Skeletal muscle tissue (tissue), 4 donors: ENCODE measurements around the gene HRH1. TPM values are rescaled to one million over a fixed set of nuclear protein-coding genes. Genes with fewer than 3 reads are reported as not detected.
"Not testable (repeated sequence)": the region's sequence is repeated elsewhere in the genome, so short reads cannot be mapped to it uniquely, and the experiment has no call there.

Experiments used
- H3K27ac ChIP-seq: one replicate; pipeline ENCODE4 v1.7.0; 2013; ENCODE audit warnings: mild to moderate bottlenecking, low read depth, low read length, inconsistent platforms
- H3K27me3 ChIP-seq, 3 donors: one replicate each; pipeline ENCODE4 v1.7.0; 2013; ENCODE audit warnings: low read length in 3 of 3; ENCODE audit not compliant: control insufficient read depth in 3 of 3, insufficient read depth in 3 of 3
- H3K36me3 ChIP-seq, 3 donors: one replicate each; pipeline ENCODE4 v1.7.0; 2013; ENCODE audit warnings: low read length in 3 of 3; ENCODE audit not compliant: control insufficient read depth in 3 of 3, insufficient read depth in 3 of 3
- H3K4me1 ChIP-seq, 3 donors: one replicate each; pipeline ENCODE4 v1.7.0; 2013; ENCODE audit warnings: low read length in 3 of 3, mild to moderate bottlenecking in 3 of 3; ENCODE audit not compliant: control insufficient read depth in 3 of 3, insufficient read depth in 3 of 3
- H3K4me3 ChIP-seq, 3 donors: one replicate each; pipeline ENCODE4 v1.7.0; 2013; ENCODE audit warnings: low read length in 3 of 3
- H3K9ac ChIP-seq, 3 donors: one replicate each; pipeline ENCODE4 v1.7.0; 2013; ENCODE audit warnings: low read length in 3 of 3, mild to moderate bottlenecking in 3 of 3, moderate library complexity in 2 of 3, low read depth in 1 of 3
- H3K9me3 ChIP-seq, 3 donors: one replicate each; pipeline ENCODE4 v1.7.0; 2013; ENCODE audit warnings: low read length in 3 of 3; ENCODE audit not compliant: control insufficient read depth in 3 of 3
- total RNA-seq: library from RNA; depleted of rRNA; stranded (reverse); fragments of >200 nt; gene quantifications from one replicate; pipeline ENCODE4 v1.2.3, GENCODE V29; 2014
- donor health status: Osteomylitis.

The HRH1 gene
- total RNA-seq, 1 donor from 2014 or later = 5.2 TPM

DNA sequence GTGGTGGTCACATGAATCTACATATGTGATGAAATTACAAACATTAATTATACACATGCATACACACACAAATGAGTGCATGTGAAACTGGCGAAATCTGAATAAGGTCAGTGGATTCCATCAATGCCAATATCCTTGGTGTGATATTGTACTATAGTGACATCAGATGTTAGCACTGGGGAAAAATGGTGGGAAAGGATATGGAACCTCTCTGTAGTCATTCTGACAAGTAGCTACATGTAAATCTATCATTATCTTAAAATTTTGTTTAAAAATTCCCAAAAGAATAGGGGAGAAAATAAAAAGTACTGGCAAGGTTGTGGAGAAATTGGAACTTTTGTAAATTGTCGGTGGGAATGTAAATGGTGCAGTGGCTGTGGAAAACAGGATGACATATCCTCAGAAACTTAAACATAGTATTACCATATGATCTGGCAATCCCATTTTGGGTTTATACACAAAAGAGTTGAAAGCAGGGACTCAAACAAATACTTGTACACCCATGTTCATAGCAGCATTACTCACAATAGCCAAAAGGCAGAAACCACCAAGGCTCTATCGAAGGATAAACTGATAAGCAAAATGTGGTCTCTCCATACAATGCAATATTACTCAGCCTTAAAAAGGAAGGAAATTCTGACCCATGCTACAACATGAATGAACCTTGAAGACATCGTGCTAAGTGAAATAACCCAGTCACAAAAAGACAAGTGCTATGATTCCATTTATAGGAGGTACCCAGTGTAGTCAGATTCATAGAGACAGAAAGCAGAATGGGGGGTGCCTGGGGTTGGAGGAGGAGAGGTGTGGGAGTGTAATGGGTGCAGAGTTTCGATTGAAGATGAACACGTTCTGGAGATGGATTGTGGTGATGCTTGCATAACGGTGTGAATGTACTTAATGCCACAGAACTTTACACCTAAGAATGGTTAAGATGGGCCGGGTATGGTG lies 25.3 kb upstream of the HRH1 start:
- H3K4me3 ChIP-seq = no peak overlapping the region
- no peaks in the 10 kb centered on the region for H3K36me3 ChIP-seq
- no peaks in the 10 kb centered on the region for H3K4me1 ChIP-seq
- H3K9ac ChIP-seq = no peak overlapping the region
- H3K27me3 ChIP-seq = peaks cover 0 to 5% (median 0%) of the 10 kb centered on the region in 3 donors
- no peak overlapping the region for H3K27ac ChIP-seq
- H3K9me3 ChIP-seq = no peaks in the 10 kb centered on the region

GRCh38 chr3:11130385-11130784 lies 23.9 kb upstream of the HRH1 start:
- no peaks in the 10 kb centered on the region for H3K9me3 ChIP-seq

GRCh38 chr3:11131371-11131770 lies 22.9 kb upstream of the HRH1 start:
- Histone ChIP-seq H3K4me3 (no peak overlapping the region), H3K4me1 (peaks cover under 1 to 4% (median 2%) of the 10 kb centered on the region in 3 donors), H3K9ac (no peak overlapping the region), H3K27me3 (no peaks in the 10 kb centered on the region), H3K36me3 (no peaks in the 10 kb centered on the region), H3K27ac (no peak overlapping the region), H3K9me3 (no peaks in the 10 kb centered on the region)

More at GRCh38 chr3:11130385-11130784, 23.9 kb upstream of the HRH1 start:
- Histone ChIP-seq H3K4me1 (no peaks in the 10 kb centered on the region), H3K9ac (no peak overlapping the region), H3K27ac (no peak overlapping the region), H3K36me3 (no peaks in the 10 kb centered on the region), H3K27me3 (no peaks in the 10 kb centered on the region), H3K4me3 (no peak overlapping the region)

GRCh38 chr3:11131886-11132285 lies 22.4 kb upstream of the HRH1 start:
- not testable (repeated sequence) for H3K27me3 ChIP-seq, H3K9ac ChIP-seq, H3K9me3 ChIP-seq, H3K4me1 ChIP-seq, H3K4me3 ChIP-seq, H3K27ac ChIP-seq, H3K36me3 ChIP-seq

DNA sequence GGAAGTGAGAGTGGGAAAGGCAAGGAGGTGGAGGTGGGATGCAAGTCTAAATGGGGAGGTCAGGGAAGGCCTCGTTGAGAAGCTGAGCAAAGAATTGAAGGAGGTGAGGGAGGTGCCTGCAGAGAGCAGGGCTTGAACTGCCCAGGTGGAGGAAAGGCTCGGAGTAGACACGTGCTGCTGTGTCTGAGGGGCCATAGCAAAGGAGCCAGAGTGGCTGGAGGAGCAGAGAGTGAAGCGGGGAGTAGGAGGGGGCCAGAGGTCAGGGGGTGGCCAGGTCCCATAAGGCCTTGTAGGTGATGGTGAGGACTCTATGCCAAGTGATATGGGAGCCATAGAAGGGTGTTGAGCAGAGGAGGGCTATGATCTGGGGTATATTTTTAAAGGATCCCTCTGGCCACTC lies 21.4 kb upstream of the HRH1 start:
- Histone ChIP-seq H3K9ac (no peak overlapping the region), H3K4me3 (no peak overlapping the region)

DNA sequence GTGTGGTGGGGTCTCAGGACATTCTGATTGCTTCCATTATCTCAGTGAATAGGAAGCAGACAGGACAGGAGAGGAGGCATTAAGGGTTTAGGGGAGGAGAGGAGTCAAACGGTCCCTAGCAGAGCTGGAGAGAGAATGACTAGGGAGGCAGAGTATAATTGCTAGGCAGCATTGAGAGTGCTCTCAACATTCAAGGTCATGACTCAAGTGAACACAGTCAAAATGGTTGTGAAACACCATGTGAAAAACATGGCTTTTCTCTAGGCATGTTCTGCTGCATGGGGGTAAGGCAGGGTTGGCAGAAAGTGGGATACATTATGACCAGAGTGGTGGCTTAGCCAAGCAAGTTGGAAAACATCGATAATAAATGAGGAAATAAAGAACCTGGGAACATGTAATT lies 19.5 kb upstream of the HRH1 start:
- Histone ChIP-seq H3K9ac (no peak overlapping the region), H3K36me3 (no peaks in the 10 kb centered on the region), H3K4me3 (no peak overlapping the region), H3K4me1 (peaks cover 4 to 17% (median 8%) of the 10 kb centered on the region in 3 donors), H3K27ac (no peak overlapping the region), H3K9me3 (no peaks in the 10 kb centered on the region), H3K27me3 (no peaks in the 10 kb centered on the region)

More for the DNA sequence above, 21.4 kb upstream of the HRH1 start:
- Histone ChIP-seq H3K4me1 (peaks cover 2 to 17% (median 8%) of the 10 kb centered on the region in 3 donors), H3K27me3 (no peaks in the 10 kb centered on the region), H3K27ac (no peak overlapping the region), H3K36me3 (no peaks in the 10 kb centered on the region), H3K9me3 (no peaks in the 10 kb centered on the region)

GRCh38 chr3:11136116-11136515 lies 18.2 kb upstream of the HRH1 start:
- Histone ChIP-seq H3K9me3 (no peaks in the 10 kb centered on the region), H3K27me3 (peaks cover 0 to 10% (median 0%) of the 10 kb centered on the region in 3 donors), H3K4me1 (peaks cover 13 to 26% (median 16%) of the 10 kb centered on the region in 3 donors), H3K9ac (no peak overlapping the region), H3K27ac (peak overlapping the region; percentile 75), H3K36me3 (no peaks in the 10 kb centered on the region), H3K4me3 (no peak overlapping the region)

- Histone ChIP-seq H3K9me3 (no peaks in the 10 kb centered on the region), H3K9ac (peak overlapping the region in 2 of 3 donors; percentile 45 to 50), H3K27me3 (peaks cover 0 to 10% (median 0%) of the 10 kb centered on the region in 3 donors), H3K27ac (peak overlapping the region; percentile 75), H3K4me3 (peak overlapping the region; percentile 39 to 51 (median 45)), H3K4me1 (peaks cover 13 to 26% (median 16%) of the 10 kb centered on the region in 3 donors), H3K36me3 (no peaks in the 10 kb centered on the region)
These were observed 17.3 kb upstream of the HRH1 start for GRCh38 chr3:11136830-11137626.

GRCh38 chr3:11137627-11137959 lies 16.7 kb upstream of the HRH1 start:
- no peak overlapping the region for H3K4me3 ChIP-seq
- H3K9me3 ChIP-seq = no peaks in the 10 kb centered on the region
- no peak overlapping the region for H3K9ac ChIP-seq
- H3K27me3 ChIP-seq = peaks cover 0 to 10% (median 0%) of the 10 kb centered on the region in 3 donors
- no peaks in the 10 kb centered on the region for H3K36me3 ChIP-seq
- H3K27ac ChIP-seq = peak overlapping the region; percentile 75
- H3K4me1 ChIP-seq = peaks cover 13 to 26% (median 16%) of the 10 kb centered on the region in 3 donors

DNA sequence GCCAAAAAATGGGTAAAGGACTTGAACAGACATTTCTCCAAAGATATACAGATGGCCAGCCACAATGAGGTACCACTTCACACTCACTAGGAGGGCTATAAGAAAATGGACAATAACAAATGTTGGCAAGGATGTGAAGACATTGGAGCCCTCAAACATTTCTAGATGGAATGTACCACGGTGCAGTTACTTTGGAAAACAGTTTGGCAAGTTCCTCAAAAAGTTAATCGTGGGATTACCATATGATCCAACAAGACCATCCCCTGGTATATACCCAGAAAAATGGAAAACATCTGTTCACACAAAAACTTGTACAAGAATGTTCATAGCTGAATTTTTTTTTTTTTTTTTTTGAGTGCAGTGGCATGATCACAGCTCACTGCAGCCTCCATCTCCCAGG lies 15.9 kb upstream of the HRH1 start:
- Histone ChIP-seq H3K36me3 (no peaks in the 10 kb centered on the region), H3K9ac (no peak overlapping the region), H3K27me3 (peaks cover 0 to 10% (median 0%) of the 10 kb centered on the region in 3 donors), H3K4me3 (no peak overlapping the region), H3K4me1 (peaks cover 13 to 26% (median 16%) of the 10 kb centered on the region in 3 donors), H3K27ac (no peak overlapping the region), H3K9me3 (no peaks in the 10 kb centered on the region)
